C4-2B (cell line): Measurements from ENCODE around the gene HSPA14.

Source experiments
- H3K27ac ChIP-seq: fragments of 450-650 bp; 2 replicates; pipeline ENCODE4 v1.5.1; 2017
- CTCF ChIP-seq: fragments of 450-650 bp; conservative IDR thresholded peaks from 2 replicates; pipeline ENCODE4 v1.5.1; 2017; ENCODE audit warnings: mild to moderate bottlenecking
- ZFX ChIP-seq: fragments of 450-650 bp; IDR thresholded peaks from 2 replicates; pipeline ENCODE4 v1.6.1; 2017

Gene HSPA14

DNA sequence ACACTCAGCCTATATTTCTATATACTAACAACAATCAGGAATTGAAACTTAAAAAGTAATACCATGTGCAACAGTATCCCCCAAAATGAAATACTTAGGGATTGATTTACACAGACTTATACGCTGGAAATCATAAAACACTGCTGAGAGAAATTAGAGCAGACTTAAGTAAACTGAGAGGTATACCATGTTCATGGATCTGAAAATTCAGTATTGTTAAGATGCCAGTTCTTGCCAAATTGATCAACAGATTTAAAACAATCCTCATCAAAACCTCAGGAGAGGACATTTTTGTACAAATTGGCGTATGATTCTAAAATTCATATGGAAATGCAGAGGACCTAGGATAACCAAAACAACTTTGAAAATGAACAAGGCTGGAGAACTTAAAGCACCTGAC, 78.5 kb downstream of the HSPA14 start:
- TF ChIP-seq CTCF (no peak), ZFX (no peak)
- H3K27ac ChIP-seq, result no peak overlapping the region

DNA sequence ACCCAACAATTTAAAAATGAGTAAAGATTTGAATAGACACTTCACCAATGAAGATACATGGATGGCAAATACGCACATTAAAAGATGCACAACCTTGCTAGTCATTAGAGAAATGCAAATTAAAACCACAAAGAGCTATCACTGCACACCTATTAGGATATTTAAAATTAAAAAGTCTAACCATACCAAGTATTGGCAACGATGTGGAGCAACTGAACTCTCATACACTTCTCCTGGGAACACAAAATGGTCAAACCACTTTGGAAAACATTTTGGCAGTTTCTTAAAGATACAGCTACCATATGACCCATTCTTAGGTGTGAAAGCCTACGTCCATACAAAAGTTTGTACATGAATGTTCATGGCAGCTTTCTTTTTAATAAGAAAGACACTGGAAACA, 79.7 kb downstream of the HSPA14 start:
- no peak overlapping the region for H3K27ac ChIP-seq
- TF ChIP-seq CTCF (no peak), ZFX (no peak)

DNA sequence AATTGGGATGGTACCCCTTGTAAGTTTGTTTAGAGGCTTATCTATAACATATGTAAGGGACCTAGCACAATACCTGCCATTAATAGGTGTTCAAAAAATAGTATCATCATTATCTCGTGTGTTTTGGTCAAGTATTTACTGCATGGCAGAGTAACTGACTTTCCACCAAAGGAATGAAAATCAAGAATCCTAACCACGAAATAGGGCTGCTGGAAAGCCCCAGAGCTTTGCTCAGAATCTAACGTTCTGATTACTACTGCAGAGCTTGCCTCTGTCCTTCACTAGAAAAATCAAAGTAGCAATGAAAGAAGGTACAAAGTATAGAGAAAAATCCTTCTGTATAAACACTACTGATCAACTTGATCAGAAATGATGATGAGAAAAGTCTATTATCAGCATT, 80.9 kb downstream of the HSPA14 start:
- H3K27ac ChIP-seq, result no peak overlapping the region
- TF ChIP-seq CTCF (no peak), ZFX (no peak)
